GM18867 (cell line): ENCODE results near the gene OSBP2.

Experiments
- ATAC-seq: cut with Tn5 transposase; IDR thresholded peaks from one replicate; pipeline ENCODE4 v1.9.1; 2021; ENCODE audit warnings: mild to moderate bottlenecking, moderate library complexity; ENCODE audit not compliant: unreplicated experiment

OSBP2 gene

DNA sequence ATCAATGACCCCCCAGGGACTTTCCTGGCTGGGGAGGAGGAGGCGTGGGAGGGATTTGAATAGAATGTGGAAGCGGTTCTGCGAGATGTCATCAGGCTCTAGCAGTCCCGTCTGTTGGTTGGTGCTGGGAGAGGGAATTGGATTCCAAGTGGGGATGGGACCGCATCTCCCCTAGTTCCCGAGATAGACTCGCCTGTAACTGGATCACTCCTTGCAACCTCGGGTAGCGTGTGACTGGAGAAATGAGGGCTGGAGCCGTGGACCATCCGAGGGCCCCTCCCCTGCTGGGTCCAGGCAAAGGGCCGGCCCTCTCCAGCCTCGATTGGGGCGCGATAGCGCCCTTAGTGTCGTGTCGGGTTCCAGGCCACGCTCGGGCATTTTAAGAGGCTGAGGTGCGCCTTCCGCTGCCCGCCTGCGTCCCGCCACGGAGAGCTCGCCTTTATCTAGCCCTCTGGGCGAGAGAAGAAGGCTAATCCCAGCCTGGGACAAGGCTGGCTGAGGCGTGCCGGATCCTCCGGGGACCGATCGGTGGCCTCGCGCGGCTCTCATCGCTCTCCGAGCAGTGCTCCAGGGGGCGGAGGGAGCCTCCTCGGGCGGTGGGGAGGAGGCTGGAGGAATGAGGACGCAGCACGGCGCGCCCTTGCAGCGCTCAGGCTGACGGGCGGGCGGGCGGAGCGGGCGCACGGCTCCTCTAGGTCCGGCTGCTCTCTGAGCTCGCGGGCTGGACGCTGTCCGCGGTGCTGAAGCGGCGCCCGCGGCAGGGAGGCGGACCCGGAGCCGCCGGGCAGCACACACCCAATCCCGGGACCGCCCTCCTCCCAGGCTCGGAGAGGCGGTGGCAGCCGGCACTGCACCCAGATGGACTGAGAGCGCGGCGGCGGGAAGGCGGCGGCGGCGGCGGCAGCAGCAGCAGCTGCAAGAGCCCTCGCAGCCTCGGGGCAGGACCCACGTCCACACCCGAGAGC lies 107.8 kb downstream of the OSBP2 start:
- peak; percentile 58 for ATAC-seq

DNA sequence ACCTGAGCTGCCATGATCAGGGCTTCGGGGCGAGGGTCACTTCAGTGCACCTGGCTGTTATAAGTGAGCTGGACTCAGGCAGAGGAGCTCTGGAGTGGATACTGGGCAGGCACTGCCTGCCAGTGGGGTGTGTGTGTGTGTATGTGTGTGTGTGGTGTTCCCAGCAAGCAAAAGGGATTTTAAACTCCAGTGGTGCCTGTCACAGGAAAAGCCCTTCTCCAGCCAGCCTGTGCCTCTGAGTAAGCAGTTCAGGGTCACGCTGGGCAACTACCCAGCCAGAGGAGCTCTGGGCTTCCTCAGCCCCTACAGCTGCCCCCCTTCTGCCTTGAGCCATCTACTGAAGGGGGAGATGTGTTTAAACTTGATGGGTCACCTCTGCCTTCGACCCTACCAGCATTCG lies 109.0 kb downstream of the OSBP2 start:
- ATAC-seq = no peak

DNA sequence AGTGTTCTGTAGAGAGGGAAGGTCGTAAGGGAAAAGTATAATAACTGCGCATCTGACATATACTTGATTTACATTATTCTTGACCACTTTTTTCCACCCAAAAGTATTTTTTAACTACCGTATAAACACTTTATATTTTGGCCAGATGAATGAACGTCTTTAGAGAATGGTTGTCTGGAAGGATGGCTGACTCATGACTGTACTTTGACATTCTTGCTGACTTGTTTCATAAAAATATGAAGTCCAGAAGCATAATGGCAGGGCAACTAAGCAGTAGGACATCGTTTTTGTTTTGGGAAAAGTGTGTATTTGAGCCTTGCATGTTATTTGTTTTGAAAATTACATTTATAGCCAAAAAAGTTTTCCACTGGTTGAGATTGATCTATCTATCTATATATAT lies 110.0 kb downstream of the OSBP2 start:
- no peak for ATAC-seq

DNA sequence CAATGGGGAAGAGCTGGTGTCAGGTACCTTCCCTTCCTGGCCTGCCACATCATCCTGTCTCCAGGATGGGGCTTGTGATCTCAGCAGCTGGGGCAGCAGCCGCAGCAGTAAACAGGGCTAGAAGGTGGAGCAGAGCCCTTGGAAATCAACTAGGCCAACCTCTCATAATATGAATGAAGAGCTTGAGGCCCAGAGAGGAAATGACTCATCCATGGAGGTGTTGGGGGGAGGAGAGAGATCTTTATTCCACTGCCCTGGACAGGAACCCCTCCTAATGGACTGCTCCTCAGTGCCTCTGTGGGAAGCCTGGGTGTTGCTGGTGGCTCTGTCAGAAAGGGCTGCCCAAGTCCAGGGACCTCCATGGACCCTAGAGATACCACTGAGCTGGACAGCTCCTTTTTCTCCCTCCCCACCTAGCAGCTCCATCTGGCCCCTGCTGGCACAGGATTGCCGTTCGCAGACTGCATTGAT lies 111.8 kb downstream of the OSBP2 start:
- ATAC-seq = no peak

DNA sequence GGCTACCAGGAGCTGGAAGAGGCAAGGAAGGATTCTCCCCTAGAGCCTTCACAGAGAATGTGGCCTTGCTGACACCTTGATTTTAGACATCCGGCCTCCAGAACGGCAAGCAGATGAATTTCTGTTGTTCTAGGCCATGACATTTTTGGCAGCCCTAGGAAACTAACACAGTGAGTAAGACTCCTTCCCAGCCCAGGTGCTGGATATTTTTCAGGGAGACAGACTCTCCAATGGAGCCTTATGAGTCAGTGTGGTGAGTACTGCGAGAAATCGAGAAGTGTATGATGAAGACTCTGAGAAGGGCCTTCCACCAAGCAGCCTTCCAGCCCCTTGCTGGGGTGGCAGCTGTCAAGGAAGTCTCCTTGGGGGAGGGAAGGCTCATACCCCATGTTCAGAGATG lies 114.4 kb downstream of the OSBP2 start:
- ATAC-seq = no peak

DNA sequence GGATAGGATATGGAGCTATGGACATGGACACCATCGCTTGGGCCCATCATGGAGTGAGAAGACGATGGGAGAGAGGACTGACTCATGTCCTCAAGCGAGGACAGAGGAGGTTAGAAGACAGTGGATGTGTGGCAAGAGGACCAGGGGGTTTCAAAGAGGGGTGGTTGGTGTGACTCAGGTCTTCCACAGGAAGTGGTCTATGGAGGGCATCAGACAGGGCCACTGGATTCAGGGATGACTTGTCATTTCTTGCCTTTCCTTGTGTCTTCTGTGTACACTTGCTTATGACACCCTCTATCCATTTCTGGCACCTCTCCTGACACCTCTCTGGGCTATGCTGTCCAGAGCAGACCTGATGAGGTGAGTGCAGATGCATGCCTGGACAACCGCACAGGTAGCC lies 115.4 kb downstream of the OSBP2 start:
- no peak for ATAC-seq

DNA sequence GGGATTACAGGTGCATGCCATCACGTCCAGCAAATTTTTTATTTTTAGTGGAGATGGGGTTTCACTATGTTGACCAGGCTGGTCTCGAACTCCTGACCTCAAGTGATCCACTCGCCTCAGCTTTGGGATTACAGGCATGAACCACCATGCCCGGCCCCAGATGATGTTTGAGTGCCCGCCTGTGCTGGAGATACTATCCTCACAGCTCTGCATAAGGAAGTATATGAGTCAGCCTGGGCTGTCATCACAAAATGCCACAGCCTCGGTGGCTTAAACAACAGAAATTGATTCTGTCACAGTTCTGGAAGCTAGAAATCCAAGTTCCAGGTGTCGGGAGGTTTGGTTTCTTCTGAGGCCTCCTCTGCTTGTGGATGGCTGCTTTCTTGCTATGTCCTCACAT lies 119.3 kb downstream of the OSBP2 start:
- no peak for ATAC-seq

DNA sequence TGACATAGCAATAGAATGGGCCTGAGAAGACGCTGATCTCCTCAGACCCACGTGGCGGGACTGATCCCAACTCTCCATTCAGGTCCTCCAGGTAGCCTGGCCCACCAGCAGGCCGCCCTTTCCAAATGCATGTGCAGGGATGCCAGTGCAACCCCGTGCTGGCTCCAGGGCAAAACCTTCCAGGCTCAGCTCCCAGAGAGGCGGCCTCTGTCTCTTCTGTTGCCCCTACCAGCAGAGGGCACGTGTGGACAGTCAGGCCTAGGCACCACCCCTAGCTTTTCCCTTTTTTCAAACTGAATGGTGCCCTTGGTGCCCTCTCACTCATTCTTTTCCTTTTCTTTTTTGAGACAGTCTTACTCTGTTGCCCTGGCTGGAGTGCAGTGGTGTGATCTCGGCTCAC lies 121.7 kb downstream of the OSBP2 start:
- ATAC-seq = no peak

DNA sequence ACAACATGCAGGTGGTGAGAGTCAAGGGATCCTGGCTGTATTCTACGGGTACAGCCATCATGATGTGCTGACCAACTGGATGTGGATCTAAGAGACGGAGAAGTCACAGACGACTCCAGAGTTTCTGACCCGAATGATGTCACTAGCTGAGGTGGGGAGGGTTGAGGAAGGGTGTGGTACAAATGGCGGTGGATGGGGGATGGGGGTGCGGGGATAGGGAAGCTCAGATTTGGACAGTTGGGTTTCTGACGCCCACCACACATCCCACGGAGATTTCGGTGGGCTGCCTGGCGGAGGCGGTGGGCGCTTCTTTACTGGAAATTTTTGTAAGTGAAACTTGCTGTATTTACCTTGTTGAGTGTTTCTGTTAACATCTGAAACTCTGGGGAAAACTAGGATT lies 126.7 kb downstream of the OSBP2 start:
- no peak for ATAC-seq

DNA sequence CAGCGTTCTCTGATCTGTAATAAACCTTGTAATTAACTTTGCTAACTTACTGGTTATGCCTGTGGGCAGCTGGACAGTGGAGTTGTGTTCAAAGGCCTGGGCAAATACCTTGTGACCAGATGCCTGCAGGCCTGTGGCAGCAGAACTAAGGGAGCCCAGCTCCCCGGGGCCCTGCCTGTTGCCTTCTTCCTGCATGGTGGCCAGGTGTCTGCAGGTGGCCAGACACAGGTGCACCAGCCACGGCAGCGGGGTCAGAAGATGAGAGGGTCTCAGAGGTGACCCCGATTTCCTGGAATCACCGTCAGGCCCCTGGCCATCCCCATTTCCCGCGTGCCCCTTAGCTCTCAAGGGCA lies 127.2 kb downstream of the OSBP2 start:
- ATAC-seq = no peak

DNA sequence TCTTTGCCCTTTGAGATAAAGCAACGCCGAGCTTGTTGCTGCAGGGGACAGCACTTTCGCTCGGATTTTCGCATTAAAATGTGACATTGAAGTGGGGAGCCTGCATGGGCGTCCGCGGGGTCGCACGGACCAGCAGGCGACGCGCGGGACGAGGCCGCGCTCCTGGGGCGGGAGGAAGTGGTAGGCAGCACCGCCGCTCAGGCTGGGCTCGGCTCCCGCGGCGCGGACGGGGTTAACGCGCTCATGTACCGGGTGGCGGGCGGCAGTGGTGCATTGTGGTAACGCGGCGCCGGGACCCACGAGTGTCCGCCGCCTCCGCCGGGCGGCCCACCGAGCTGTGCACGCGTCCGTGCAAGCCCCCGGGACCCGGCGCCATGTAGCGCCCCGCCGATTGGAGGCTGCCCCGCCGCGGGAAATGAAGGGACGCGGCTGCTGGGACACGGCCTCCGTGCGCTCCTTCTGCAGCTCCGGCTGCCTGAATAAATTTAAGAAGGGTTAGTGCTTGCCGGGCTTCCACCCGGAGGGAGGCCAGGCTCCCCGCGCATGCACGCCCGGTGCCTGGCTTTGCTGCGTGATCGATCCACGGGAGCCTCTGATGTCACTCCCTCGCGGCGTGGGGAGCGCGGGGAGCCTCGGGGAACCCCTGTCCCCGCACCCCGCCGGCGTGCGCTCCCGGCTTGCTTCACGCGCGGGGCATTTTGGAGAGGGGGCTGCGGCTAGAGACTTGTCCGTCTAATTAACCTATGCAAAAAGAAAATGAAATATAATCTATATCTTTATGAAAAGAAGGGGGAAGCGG lies 127.7 kb downstream of the OSBP2 start:
- ATAC-seq = no peak

DNA sequence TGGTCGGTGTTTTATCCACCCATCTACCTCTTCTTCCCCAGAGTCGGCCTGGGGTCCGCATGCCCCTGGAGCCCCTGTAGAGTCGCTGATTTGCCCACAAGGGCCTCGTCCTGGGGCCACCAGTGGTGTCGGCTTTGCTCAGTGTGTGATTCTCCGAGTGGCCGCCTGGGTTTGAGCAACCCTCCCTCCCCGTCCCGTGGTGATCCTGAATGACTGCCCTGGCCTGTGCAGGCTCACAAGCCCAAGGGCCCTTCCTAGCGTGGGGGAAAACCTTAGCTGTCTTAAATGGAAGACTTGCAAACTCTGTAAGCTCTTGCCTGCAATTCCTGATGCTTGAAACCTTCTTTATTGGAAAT lies 128.3 kb downstream of the OSBP2 start:
- no peak for ATAC-seq

DNA sequence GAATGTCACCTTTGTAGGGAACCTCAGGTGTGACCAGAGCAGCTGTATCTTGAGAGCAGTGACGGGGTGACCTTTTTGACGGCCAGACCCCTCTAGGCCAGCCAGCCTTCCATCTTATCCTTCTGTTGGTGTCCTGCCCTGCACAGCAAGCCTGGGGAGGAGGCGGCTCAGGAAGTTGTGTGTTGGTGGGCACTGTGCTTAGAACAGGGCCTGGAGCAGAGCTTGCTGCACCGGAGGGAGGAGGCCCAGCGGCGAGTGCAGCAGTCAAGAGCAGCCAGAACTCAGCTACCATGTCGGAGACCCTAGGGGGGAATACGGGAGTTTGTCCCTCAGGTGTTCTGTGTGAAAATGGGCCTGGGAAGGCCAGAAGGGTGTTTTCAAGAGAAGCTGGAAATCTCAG lies 129.4 kb downstream of the OSBP2 start:
- ATAC-seq = no peak

DNA sequence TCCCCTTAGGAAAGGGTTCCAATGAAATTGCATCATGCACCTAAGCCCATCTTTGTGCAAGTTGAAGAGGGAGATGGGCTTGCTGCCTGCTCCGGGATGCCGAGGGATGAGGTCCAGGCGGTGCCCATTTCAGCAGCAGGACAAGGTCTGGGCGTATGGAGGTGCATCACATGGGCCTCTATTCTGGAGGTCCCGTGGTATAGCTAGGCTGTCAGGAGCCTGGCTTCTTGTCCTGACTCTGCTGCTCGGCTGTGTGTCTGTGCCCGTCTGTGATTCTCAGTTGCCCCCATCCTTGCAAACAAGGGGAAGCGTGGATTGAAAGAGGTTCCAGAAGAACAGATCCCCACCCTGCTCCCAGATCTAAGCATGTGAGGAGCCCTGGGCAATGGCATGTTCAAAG lies 130.0 kb downstream of the OSBP2 start:
- ATAC-seq = no peak

DNA sequence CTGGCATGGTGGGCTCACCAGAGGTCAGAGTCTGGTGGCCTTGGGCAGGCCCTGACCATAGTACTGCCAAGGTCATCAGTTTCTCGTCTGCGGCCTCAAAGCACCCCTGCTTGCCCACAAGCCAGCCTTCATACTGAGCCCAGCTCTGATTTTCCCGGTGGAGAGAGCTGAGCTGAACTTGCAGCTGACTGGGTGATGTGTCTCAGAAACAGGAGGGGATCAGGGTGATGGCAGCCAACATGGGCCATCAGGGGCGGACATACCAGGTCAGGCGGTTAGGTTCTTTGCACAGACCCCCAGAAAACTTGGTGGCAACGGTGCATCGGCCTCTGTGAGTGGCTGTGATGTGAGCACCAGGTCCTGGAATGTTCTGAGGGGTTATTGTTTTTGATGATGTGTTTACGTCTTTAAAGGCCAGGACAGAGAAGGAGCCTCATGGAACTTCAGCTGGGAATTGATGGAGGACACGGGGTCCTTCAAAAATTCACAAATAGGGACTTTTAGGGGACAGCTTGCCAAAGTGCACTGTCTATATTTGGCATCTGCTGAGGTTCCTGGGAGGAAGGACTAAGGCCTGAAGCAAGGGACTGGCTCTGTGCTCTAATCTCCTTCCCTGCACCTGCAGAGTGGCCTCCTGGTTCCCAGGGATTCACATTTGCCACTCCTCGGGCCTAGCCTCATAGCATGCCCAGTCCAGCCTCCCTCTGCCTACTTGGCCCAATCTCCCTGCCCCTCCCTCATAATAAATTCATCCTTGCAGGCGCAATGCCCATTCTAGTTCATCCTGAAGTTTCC lies 131.2 kb downstream of the OSBP2 start:
- ATAC-seq = no peak

DNA sequence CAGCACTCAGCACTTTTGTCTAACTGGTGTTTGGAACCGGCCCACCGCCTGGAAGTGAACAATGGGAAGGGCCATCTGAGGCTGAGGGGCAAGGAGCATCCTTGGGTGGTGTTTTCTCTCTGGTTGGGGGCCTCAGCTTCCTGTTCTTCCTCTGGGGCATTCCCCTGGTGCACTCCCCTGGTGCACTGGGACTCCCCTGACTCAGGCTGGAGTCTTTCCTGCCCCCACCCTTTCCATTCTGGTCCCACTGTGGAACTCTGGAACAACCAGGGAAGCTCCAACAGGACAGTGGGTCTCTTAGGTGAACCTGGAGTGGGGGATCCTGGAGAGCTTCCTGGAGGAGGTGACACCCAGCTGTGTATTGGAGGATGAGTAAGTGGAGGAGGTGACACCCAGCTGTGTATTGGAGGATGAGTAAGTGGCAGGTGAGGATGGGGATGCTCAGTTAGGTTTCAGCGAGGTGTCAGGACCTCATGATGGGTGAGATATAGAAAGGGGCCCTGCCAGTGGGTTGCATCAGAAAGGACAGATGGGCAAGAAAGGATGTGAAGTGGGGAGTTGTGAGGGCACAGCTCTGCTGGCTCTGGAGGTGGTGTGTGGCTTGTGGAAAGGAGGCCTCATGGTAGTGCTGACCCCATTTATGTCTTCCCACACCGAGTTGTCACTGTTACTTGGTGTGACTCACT lies 132.1 kb downstream of the OSBP2 start:
- no peak for ATAC-seq

DNA sequence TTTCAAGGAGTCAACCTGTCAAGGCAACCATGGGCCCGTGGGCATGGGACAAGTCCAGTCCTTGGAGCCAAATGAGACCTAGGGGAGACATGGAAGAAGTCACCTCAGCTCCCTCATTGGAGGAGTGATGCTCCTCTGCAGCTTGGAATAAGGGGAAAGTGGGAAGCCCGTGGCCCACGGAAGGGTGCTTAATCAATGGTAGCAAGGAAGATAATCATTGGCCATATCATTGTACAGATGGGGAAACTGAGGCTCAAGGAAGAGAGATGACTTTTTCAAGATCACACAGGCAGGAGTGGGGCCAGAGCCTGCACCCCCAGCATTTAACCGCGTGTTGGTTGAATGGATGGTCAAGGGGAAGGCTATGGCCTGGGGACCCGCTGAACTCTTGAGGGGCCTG lies 133.0 kb downstream of the OSBP2 start:
- ATAC-seq = no peak

DNA sequence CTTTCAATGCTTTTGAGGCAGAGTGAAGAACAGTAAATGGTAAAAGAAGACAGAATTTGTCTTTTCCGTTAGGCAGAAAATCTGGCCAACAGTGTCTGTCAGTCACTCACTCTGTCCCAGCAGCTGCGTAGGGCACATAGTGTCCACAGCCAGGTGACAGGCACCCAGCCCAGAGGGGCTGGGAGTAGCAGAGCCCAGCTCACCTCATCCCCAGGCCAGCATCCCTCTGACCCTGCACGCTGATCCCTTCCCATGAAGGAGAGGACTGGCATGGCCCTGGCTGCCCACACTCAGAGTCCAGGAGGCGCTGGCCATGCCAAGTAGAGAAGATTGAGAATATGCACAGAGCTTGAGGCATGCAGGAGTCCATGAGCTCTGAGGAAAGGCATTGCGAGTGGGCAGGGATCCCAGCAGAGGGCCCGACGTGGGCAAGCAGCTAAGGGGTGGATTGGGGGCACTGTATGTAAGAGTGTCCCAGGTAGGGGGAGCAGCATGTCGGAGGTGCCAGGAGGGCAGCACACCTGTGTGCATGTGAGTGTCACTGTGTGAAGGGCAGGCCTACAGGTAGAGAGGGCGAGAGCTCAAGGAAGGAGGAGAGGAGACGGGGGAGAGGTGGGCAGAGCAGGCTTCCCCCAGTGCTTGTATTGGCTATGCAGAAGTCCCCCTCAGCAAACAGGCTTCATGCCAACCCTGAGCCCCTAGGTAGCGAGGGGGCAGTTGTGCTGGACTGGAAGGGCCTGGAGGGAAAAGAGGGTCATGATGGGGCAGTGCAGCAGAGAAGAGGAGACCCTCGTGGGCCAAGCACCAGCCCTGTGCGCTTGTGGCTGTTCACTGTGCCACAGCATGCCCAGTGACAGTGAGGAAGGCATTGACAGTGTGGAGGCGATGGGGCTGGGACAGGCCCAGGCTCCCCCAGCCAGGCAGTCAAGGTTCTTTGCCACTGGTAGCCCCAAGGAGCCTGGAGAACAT lies 133.8 kb downstream of the OSBP2 start:
- no peak for ATAC-seq

DNA sequence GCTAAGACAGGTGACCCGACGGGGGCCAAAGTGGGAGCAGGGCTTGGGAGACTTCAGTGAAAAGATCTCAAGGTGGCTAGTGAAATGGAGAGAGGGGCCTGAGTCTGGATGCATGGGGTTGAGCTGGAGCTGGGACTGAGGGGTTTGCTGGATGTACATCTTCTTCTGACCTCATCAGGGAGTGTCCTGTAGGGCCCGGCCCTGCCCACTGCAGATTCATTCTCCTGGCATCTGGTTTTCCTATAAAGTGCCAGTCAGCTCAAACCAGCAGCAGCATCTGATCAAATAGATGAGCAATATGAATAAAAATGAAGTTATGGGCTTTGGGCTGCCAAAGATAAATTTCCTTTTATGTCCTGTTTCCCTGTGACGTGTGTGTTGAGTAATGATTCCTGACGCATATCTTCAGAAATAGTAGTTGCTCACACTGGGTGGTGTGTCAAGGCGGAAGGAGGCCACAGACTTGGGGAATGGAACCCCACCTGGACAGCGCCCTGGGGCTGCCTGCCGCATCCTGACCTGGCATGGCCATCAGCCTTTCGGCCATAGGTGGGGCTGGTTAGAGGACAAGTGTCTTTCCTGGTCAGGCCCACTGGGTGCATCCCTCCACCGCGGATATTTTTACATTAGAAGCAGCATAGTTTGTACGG lies 135.4 kb downstream of the OSBP2 start:
- ATAC-seq = no peak
